BJ (cell line): ENCODE data around the gene FTO. TPM values are rescaled to one million over a fixed set of nuclear protein-coding genes. Genes with fewer than 3 reads are reported as not detected.

Experiments used
- CTCF ChIA-PET: fragments of 350-600 bp; formaldehyde crosslinking; extraction: SDS; loops from one replicate; lab custom pipeline; 2021; ENCODE audit warnings: antibody characterized with exemption, inconsistent platforms; lab: Yijun Ruan, JAX
- POLR2A ChIA-PET: fragments of 300-600 bp; sonication (Branson Sonifier 250); formaldehyde crosslinking; extraction: SDS; loops from one replicate; lab custom pipeline; 2021; ENCODE audit warnings: antibody characterized with exemption; lab: Charles Lee
- DNase-seq: peaks from one replicate; pipeline ENCODE4 v3.0.0-alpha.2; 2011; ENCODE audit warnings: low read depth
- H3K27me3 ChIP-seq: 2 replicates; pipeline ENCODE4 v1.6.0; 2011; ENCODE audit warnings: low read length; ENCODE audit not compliant: control insufficient read depth, insufficient read depth
- H3K36me3 ChIP-seq: 2 replicates; pipeline ENCODE4 v1.5.1; 2011; ENCODE audit warnings: low read length; ENCODE audit not compliant: control insufficient read depth, insufficient read depth
- H3K4me3 ChIP-seq: 2 replicates; pipeline ENCODE4 v1.5.1; 2011; ENCODE audit warnings: low read depth, mild to moderate bottlenecking, control low read depth, low read length
- CTCF ChIP-seq: IDR thresholded peaks from 2 replicates; pipeline ENCODE4 v1.5.1; 2011; ENCODE audit warnings: low read depth, mild to moderate bottlenecking, control low read depth, inconsistent platforms, low read length, moderate library complexity; ENCODE audit not compliant: insufficient read depth
- polyA plus RNA-seq: library from polyadenylated mRNA; depleted of rRNA; stranded (reverse); fragments of >200 nt; gene quantifications from 2 replicates; pipeline ENCODE4 v1.2.3, GENCODE V29; 2011

The FTO gene
- polyA plus RNA-seq, 1 experiment: 86.3 TPM

GRCh38 chr16:54150861-54151260 is 446.9 kb downstream of the FTO start:
- Histone ChIP-seq H3K4me3 (no peak overlapping the region), H3K36me3 (no peaks in the 10 kb centered on the region), H3K27me3 (peaks cover 6% of the 10 kb centered on the region)
- ChIA-PET POLR2A (no interaction called here), CTCF (no interaction called here)
- DNase-seq: no peak
- no peak for TF ChIP-seq CTCF

GRCh38 chr16:54152362-54153239 is 448.6 kb downstream of the FTO start:
- TF ChIP-seq CTCF: no peak
- Histone ChIP-seq H3K27me3 (peaks cover 5% of the 10 kb centered on the region), H3K4me3 (no peak overlapping the region), H3K36me3 (no peaks in the 10 kb centered on the region)
- DNase-seq: no peak
- ChIA-PET POLR2A (no interaction called here), CTCF (no interaction called here)

GRCh38 chr16:54153240-54153934 is 449.4 kb downstream of the FTO start:
- POLR2A ChIA-PET: no interaction called here
- peaks cover 5% of the 10 kb centered on the region for H3K27me3 ChIP-seq
- no peak for DNase-seq
- no peaks in the 10 kb centered on the region for H3K36me3 ChIP-seq
- H3K4me3 ChIP-seq: no peak overlapping the region
- CTCF ChIA-PET: no interaction called here
- TF ChIP-seq CTCF: no peak

- ChIA-PET CTCF (no interaction called here), POLR2A (no interaction called here)
- TF ChIP-seq CTCF: no peak
- no peaks in the 10 kb centered on the region for H3K27me3 ChIP-seq
- no peak overlapping the region for H3K4me3 ChIP-seq
- no peaks in the 10 kb centered on the region for H3K36me3 ChIP-seq
- DNase-seq: no peak
Observed at GRCh38 chr16:54156349-54156748, 452.4 kb downstream of the FTO start.

GRCh38 chr16:54158986-54159385 is 455.0 kb downstream of the FTO start:
- H3K36me3 ChIP-seq: no peaks in the 10 kb centered on the region
- POLR2A ChIA-PET: no interaction called here
- H3K4me3 ChIP-seq: no peak overlapping the region
- H3K27me3 ChIP-seq: no peaks in the 10 kb centered on the region; the same call in 1 of the 2 replicates
- DNase-seq: no peak
- no peak for TF ChIP-seq CTCF
- CTCF ChIA-PET: no interaction called here
